HepG2 (cell line): ENCODE measurements around the gene RPS6KA5. TPM values are rescaled to one million over a fixed set of nuclear protein-coding genes. Genes with fewer than 3 reads are reported as not detected.

Experiments used
- ATAC-seq: fragments of 200-7000 bp; cut with Tn5 transposase; 3 replicates; pipeline ENCODE4 v1.9.1; 2020; ENCODE audit warnings: mild to moderate bottlenecking, moderate library complexity
- BruUV-seq: library from RNA; stranded (reverse); fragments of 400-500 nt; replicated peaks from 2 replicates; lab custom pipeline; 2021; lab: Mats Ljungman, UMichigan
- CTCF ChIA-PET: fragments of 300-600 bp; formaldehyde crosslinking; extraction: SDS; loops from one replicate; lab custom pipeline; 2021; ENCODE audit warnings: low total read pairs, inconsistent platforms, low intra/inter-chr PET ratio; lab: Yijun Ruan, JAX
- POLR2A ChIA-PET: fragments of 350-600 bp; sonication (Branson Sonifier 250); formaldehyde crosslinking; loops from one replicate; lab custom pipeline; 2020; ENCODE audit warnings: antibody characterized with exemption, inconsistent platforms; lab: Yijun Ruan, JAX
- DNase-seq: peaks from one replicate; pipeline ENCODE4 v3.0.0-alpha.2; 2015; ENCODE audit warnings: low spot score
- FAIRE-seq: peaks from 3 replicates; lab custom pipeline; 2011; peaks lifted over from hg19 to GRCh38; lab: Jason Lieb, UNC
- H2AFZ ChIP-seq: one replicate; pipeline ENCODE4 v1.6.1; 2011; ENCODE audit warnings: low read length, inconsistent platforms
- H3K27ac ChIP-seq: fragments of 300-600 bp; 3 replicates; pipeline ENCODE4 v1.8.0; 2011; ENCODE audit warnings: mixed run types, mild to moderate bottlenecking, mixed read lengths, low read length, inconsistent platforms; ENCODE audit not compliant: insufficient read depth; ENCODE audit errors: extremely low read length
- H3K27me3 ChIP-seq, 2 experiments: fragments of 200-600 bp in 1 of 2; 2 replicates in 1 of 2; 3 replicates in 1 of 2; pipeline versions ENCODE4 v1.6.0 to v1.8.0; 2011; ENCODE audit warnings: low read length in 2 of 2, mild to moderate bottlenecking in 2 of 2, moderate library complexity in 2 of 2, inconsistent platforms in 1 of 2; ENCODE audit not compliant: insufficient read depth in 2 of 2, control insufficient read depth in 1 of 2
- H3K36me3 ChIP-seq, 2 experiments: fragments of 200-600 bp in 1 of 2; replicated peaks in 1 of 2; 2 replicates in 1 of 2; 3 replicates in 1 of 2; pipeline versions ENCODE4 v1.5.1 to v1.8.0; 2011; ENCODE audit warnings: low read length in 2 of 2, inconsistent platforms in 1 of 2; ENCODE audit not compliant: insufficient read depth in 2 of 2, control insufficient read depth in 1 of 2
- H3K4me1 ChIP-seq: 2 replicates; pipeline ENCODE4 v1.5.1; 2012; ENCODE audit warnings: low read length, inconsistent platforms; ENCODE audit not compliant: insufficient read depth
- H3K4me2 ChIP-seq: 2 replicates; pipeline ENCODE4 v1.6.0; 2011; ENCODE audit warnings: low read depth, low read length, inconsistent platforms
- H3K4me3 ChIP-seq, 3 experiments: fragments of 200-600 bp in 1 of 3; sonication (generic), shearing (Covaris generic) in 1 of 3; replicated peaks in 1 of 3; 2 replicates each; pipeline ENCODE4 v1.5.1; 2011 to 2016; ENCODE audit warnings: low read length in 3 of 3, inconsistent platforms in 2 of 3, low read depth in 2 of 3, mild to moderate bottlenecking in 2 of 3, control low read depth in 1 of 3, mixed read lengths in 1 of 3; ENCODE audit not compliant: insufficient read depth in 1 of 3
- H3K79me2 ChIP-seq: one replicate; pipeline ENCODE4 v1.6.1; 2011; ENCODE audit warnings: low read length, inconsistent platforms; ENCODE audit not compliant: insufficient read depth
- H3K9ac ChIP-seq: 2 replicates; pipeline ENCODE4 v1.6.0; 2011; ENCODE audit warnings: mild to moderate bottlenecking, low read depth, low read length, inconsistent platforms; ENCODE audit not compliant: insufficient read depth
- H3K9me3 ChIP-seq: 2 replicates; pipeline ENCODE4 v1.5.1; 2012; ENCODE audit warnings: mild to moderate bottlenecking, low read length
- H4K20me1 ChIP-seq: 2 replicates; pipeline ENCODE4 v1.6.0; 2011; ENCODE audit warnings: inconsistent platforms, mild to moderate bottlenecking, low read length, moderate library complexity; ENCODE audit not compliant: insufficient read depth
- ATM ChIP-seq: fragments of 450-650 bp; IDR thresholded peaks from 2 replicates; pipeline ENCODE4 v1.7.1; 2017; ENCODE audit warnings: mild to moderate bottlenecking, borderline replicate concordance
- GATA4 ChIP-seq: sonication (generic); IDR thresholded peaks from 2 replicates; pipeline ENCODE4 v1.6.1; 2016; ENCODE audit warnings: antibody characterized with exemption, low read depth, borderline replicate concordance
- MIER3 ChIP-seq: IDR thresholded peaks from 2 replicates; pipeline ENCODE4 v1.6.1; 2016; ENCODE audit warnings: missing compliant biosample characterization, borderline replicate concordance
- ZNF138 ChIP-seq: sonication (generic); formaldehyde crosslinking; IDR thresholded peaks from 2 replicates; pipeline ENCODE4 v1.5.0; 2020; ENCODE audit warnings: mild to moderate bottlenecking, low read depth, missing genetic modification reagents
- ZNF335 ChIP-seq: sonication (generic); formaldehyde crosslinking; IDR thresholded peaks from 2 replicates; pipeline ENCODE4 v1.4.0; 2020; ENCODE audit warnings: missing genetic modification reagents
- ZNF350 ChIP-seq: sonication (generic); formaldehyde crosslinking; IDR thresholded peaks from 2 replicates; pipeline ENCODE4 v1.4.0; 2020; ENCODE audit warnings: mild to moderate bottlenecking, low read depth, missing genetic modification reagents, borderline replicate concordance
- ZNF510 ChIP-seq: sonication (generic); formaldehyde crosslinking; IDR thresholded peaks from 2 replicates; pipeline ENCODE4 v1.4.0; 2020; ENCODE audit warnings: low read depth, mild to moderate bottlenecking, missing genetic modification reagents
- ZNF570 ChIP-seq: sonication (generic); formaldehyde crosslinking; IDR thresholded peaks from 2 replicates; pipeline ENCODE4 v1.4.0; 2020; ENCODE audit warnings: mild to moderate bottlenecking, missing genetic modification reagents, borderline replicate concordance
- WGBS: methylation state at CpG from one replicate; pipeline ENCODE4 v1.1.6; 2017; ENCODE audit warnings: low lambda C conversion rate; 5-methylcytosine and 5-hydroxymethylcytosine counted together
- in situ Hi-C: cut with HindIII; loops from 2 replicates; pipeline ENCODE4 v1.10.0; 2017; ENCODE audit warnings: low pct_unique_long_range_greater_than_20kb; ENCODE audit not compliant: extremely low pct_ligation_motif_present
- intact Hi-C: fragments of 100-400 bp; cut with micrococcal nuclease; formaldehyde crosslinking; loops from one replicate; pipeline ENCODE4 v1.10.0; 2022; ENCODE audit not compliant: unreplicated experiment
- polyA plus RNA-seq, 8 experiments: library from polyadenylated mRNA; depleted of rRNA in 3 of 8; stranded (reverse) in 7 of 8; unstranded in 1 of 8; fragments of >200 nt; fragmentation: Illumina TruSeq in 4 of 8; extraction: Trizol in 4 of 8; gene quantifications; 2 replicates each; pipeline versions ENCODE4 v1.2.1 to v1.2.3, GENCODE V29; 2011 to 2016; ENCODE audit warnings: low read depth in 4 of 8, missing spikeins in 1 of 8, mixed read lengths in 1 of 8; ENCODE audit not compliant: insufficient read depth in 1 of 8
- total RNA-seq, 5 experiments: library from RNA; depleted of rRNA; stranded (reverse); fragments of >200 nt; fragmentation: Illumina TruSeq; extraction: Trizol; gene quantifications; 2 replicates each; pipeline ENCODE4 v1.2.3, GENCODE V29; 2016; ENCODE audit warnings: low read depth in 1 of 5
- TF ChIP-seq, protein P1 (sequence below): IDR thresholded peaks from 2 replicates; pipeline ENCODE4 v1.6.1; 2016; ENCODE audit warnings: mild to moderate bottlenecking, missing biosample characterization, missing genetic modification reagents
- TF ChIP-seq, protein P2 (sequence below): sonication (generic); formaldehyde crosslinking; conservative IDR thresholded peaks from 2 replicates; pipeline ENCODE4 v1.4.0; 2020; ENCODE audit warnings: missing genetic modification reagents

Gene RPS6KA5
- total and polyA plus RNA-seq, 2 of the 13 experiments (the other 11 are each of a cell fraction or from before 2014, with no cell fraction given), result 0.50 to 0.58 TPM

DNA sequence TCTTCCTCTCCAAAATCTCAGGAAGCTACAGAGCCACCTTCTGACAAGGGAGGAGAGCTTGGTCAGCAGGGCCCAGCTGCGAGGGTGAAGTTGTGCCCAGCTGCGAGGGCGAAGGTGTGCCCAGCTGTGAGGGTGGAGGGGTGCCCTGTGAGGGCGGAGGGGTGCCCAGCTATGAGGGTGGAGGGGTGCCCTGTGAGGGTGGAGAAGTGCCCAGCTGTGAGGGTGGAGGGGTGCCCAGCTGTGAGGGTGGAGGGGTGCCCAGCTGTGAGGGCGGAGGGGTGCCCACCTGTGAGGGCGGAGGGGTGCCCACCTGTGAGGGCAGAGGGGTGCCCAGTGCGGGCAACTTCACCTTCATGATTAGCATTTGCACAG is 223.8 kb downstream of the RPS6KA5 start:
- H3K27ac ChIP-seq, result no peak overlapping the region
- no peaks in the 10 kb centered on the region for H4K20me1 ChIP-seq
- no TSS peak for BruUV-seq
- H3K4me2 ChIP-seq, result no peak overlapping the region
- H3K27me3 ChIP-seq, result no peaks in the 10 kb centered on the region; a peak in 2 of 5 replicates
- H3K4me1 ChIP-seq, result peaks cover 8% of the 10 kb centered on the region; the same call in 1 of the 2 replicates
- ChIA-PET CTCF (no interaction called here), POLR2A (no interaction called here)
- no peak for TF ChIP-seq ZNF570 (CRISPR knock-in tag)
- TF ChIP-seq MIER3 (CRISPR knock-in tag), result no peak
- TF ChIP-seq, protein P1, sequence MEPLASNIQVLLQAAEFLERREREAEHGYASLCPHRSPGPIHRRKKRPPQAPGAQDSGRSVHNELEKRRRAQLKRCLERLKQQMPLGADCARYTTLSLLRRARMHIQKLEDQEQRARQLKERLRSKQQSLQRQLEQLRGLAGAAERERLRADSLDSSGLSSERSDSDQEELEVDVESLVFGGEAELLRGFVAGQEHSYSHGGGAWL (CRISPR knock-in tag), result no peak
- TF ChIP-seq ZNF510, result no peak
- TF ChIP-seq ZNF138 (CRISPR knock-in tag), result no peak
- TF ChIP-seq ZNF350 (CRISPR knock-in tag), result no peak
- TF ChIP-seq, protein P2, sequence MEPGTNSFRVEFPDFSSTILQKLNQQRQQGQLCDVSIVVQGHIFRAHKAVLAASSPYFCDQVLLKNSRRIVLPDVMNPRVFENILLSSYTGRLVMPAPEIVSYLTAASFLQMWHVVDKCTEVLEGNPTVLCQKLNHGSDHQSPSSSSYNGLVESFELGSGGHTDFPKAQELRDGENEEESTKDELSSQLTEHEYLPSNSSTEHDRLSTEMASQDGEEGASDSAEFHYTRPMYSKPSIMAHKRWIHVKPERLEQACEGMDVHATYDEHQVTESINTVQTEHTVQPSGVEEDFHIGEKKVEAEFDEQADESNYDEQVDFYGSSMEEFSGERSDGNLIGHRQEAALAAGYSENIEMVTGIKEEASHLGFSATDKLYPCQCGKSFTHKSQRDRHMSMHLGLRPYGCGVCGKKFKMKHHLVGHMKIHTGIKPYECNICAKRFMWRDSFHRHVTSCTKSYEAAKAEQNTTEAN (CRISPR knock-in tag), result no peak
- TF ChIP-seq GATA4, result no peak
- TF ChIP-seq ZNF335 (CRISPR knock-in tag), result no peak
- TF ChIP-seq ATM, result no peak
- WGBS, result 38% methylated on average over 5 of the region's 7 CpGs
- no peak for FAIRE-seq
- no peak for ATAC-seq
- H3K79me2 ChIP-seq, result no peaks in the 10 kb centered on the region
- in situ Hi-C loops, result no loop called here
- no peak overlapping the region for H2AFZ ChIP-seq
- no peak overlapping the region for H3K9ac ChIP-seq
- no peaks in the 10 kb centered on the region for H3K9me3 ChIP-seq
- intact Hi-C loops, result no loop called here
- no peaks in the 10 kb centered on the region for H3K36me3 ChIP-seq
- no peak for DNase-seq
- H3K4me3 ChIP-seq, result no peak overlapping the region
